Chondrocyte (in vitro differentiated cells): ENCODE measurements around the gene EGF. TPM values are rescaled to one million over a fixed set of nuclear protein-coding genes. Genes with fewer than 3 reads are reported as not detected.
A peak's percentile ranks its signal among the peaks of the same experiment; 100 is the strongest.

Experiments
- DNase-seq: peaks from one replicate; pipeline ENCODE4 v3.0.0; 2021; ENCODE audit warnings: mixed read lengths, low spot score
- H3K27ac Mint-ChIP-seq: one replicate; pipeline ENCODE4 v1.8.0; 2021; ENCODE audit warnings: mild to moderate bottlenecking, moderate library complexity, mixed read lengths; ENCODE audit not compliant: unreplicated experiment
- H3K27me3 Mint-ChIP-seq: 2 replicates; pipeline ENCODE4 v1.8.0; 2021; ENCODE audit warnings: low read depth, mixed read lengths
- H3K36me3 Mint-ChIP-seq: 2 replicates; pipeline ENCODE4 v1.8.0; 2021; ENCODE audit warnings: low read depth, mixed read lengths
- H3K4me1 Mint-ChIP-seq: 2 replicates; pipeline ENCODE4 v1.8.0; 2021; ENCODE audit warnings: low read depth, mild to moderate bottlenecking, mixed read lengths
- H3K4me3 Mint-ChIP-seq: one replicate; pipeline ENCODE4 v1.8.0; 2021; ENCODE audit warnings: mild to moderate bottlenecking, moderate library complexity, mixed read lengths; ENCODE audit not compliant: unreplicated experiment
- H3K9me3 Mint-ChIP-seq: 2 replicates; pipeline ENCODE4 v1.8.0; 2021; ENCODE audit warnings: low read depth, mixed read lengths
- CTCF ChIP-seq: fragments of 200-600 bp; sonication (generic); IDR thresholded peaks from 2 replicates; pipeline ENCODE4 v1.5.0; 2021; ENCODE audit warnings: antibody characterized with exemption, mild to moderate bottlenecking, moderate library complexity
- total RNA-seq: library from RNA; stranded (reverse); gene quantifications from 3 replicates; pipeline ENCODE4 v1.2.1, GENCODE V29; 2021

The EGF gene
- total RNA-seq, 1 donor from 2014 or later: 1.4 TPM

DNA sequence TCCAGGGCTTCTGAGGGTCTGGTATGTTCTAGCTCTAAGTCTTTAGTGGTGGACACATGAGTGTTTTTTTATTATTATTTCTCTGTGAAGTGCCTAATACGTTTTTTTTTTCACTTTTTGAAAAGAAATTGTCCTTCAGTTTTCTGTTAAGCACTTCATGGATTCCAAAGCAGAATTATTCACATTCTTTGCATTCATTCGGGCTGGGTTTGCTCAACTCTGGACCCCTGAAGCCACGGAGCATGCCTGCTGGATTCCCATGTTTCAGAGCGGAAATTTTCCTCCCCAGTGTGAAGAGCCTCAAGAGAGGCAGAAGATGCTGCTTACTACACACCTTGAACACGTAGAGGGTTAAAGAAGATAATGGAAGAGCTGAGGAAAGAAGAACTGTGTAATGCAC lies 107.5 kb downstream of the EGF start:
- TF ChIP-seq CTCF: no peak
- H3K9me3 Mint-ChIP-seq: peaks cover 6% of the 10 kb centered on the region
- no peaks in the 10 kb centered on the region for H3K27me3 Mint-ChIP-seq
- no peak for DNase-seq
- H3K27ac Mint-ChIP-seq: peak overlapping the region; percentile 58
- peak overlapping the region; percentile 13 for H3K4me3 Mint-ChIP-seq
- no peaks in the 10 kb centered on the region for H3K36me3 Mint-ChIP-seq
- H3K4me1 Mint-ChIP-seq: peaks cover 15% of the 10 kb centered on the region

DNA sequence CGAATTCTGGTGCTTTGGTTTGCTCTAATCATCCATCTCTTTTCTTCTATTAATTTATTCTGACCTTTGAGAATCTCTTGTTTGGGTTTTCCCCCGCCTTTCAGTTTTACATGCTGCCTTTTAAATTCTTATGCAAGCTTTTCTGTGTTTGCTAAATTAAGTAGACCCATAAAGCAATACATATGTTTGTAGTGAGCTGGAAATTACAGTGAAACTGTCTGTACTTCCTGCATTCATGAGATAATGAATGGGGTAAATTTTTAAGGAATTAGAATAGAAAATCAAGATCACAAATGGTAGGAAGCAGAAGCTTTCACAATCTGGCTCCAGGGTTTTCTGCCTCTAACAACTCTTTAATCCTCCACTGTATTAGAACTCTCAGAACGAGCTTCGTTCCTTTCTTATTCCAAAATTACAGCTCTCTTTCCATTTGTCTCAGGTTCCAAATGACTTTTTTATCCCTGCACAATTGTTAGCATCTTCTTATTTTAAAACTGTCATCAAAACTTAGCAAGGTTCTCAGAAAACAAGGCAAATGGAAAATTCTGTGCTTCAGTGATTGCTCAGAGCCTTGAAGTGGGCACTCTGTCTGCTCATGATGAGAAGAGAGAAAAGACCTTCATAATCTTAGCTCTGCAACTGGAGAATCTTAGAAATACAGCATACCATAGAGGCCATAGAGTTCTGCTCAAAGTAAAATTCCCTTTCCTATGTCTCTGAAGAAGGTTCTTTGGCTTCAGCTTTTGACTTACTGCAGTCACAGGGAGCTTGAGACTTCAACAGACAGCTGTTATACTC lies 108.2 kb downstream of the EGF start:
- peaks cover 6% of the 10 kb centered on the region for H3K9me3 Mint-ChIP-seq
- DNase-seq: no peak
- no peak for TF ChIP-seq CTCF
- H3K4me3 Mint-ChIP-seq: no peak overlapping the region
- H3K27ac Mint-ChIP-seq: no peak overlapping the region
- no peaks in the 10 kb centered on the region for H3K36me3 Mint-ChIP-seq
- peaks cover 15% of the 10 kb centered on the region for H3K4me1 Mint-ChIP-seq
- H3K27me3 Mint-ChIP-seq: no peaks in the 10 kb centered on the region

- TF ChIP-seq CTCF: no peak
- Mint-ChIP-seq H3K9me3 (no peaks in the 10 kb centered on the region), H3K27ac (no peak overlapping the region), H3K4me1 (peaks cover 15% of the 10 kb centered on the region), H3K4me3 (no peak overlapping the region), H3K36me3 (no peaks in the 10 kb centered on the region), H3K27me3 (no peaks in the 10 kb centered on the region)
- DNase-seq: no peak
Measured at GRCh38 chr4:110022457-110022856, 109.8 kb downstream of the EGF start.

DNA sequence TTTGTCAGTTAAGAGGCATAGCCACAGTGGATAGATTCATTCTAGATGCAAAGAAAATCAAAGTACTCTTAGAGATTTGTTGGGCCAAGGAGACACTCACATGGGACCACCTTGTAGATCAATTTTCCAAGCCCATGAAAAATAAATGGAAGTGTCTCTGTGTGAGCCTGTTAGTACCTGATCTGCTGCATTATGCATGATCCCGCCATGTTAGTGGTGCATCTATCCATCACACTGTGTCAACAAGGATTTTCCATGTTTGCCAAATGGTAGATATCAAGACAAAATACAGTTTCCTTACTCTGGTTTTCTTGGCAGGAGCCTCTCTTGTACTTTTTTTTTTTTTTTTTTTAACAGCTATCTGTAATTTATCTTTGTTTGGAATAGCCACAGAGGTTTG lies 112.4 kb downstream of the EGF start:
- H3K9me3 Mint-ChIP-seq: no peaks in the 10 kb centered on the region
- TF ChIP-seq CTCF: no peak
- H3K27ac Mint-ChIP-seq: no peak overlapping the region
- H3K36me3 Mint-ChIP-seq: no peaks in the 10 kb centered on the region
- H3K4me3 Mint-ChIP-seq: no peak overlapping the region
- no peaks in the 10 kb centered on the region for H3K27me3 Mint-ChIP-seq
- peaks cover 11% of the 10 kb centered on the region for H3K4me1 Mint-ChIP-seq
- no peak for DNase-seq

DNA sequence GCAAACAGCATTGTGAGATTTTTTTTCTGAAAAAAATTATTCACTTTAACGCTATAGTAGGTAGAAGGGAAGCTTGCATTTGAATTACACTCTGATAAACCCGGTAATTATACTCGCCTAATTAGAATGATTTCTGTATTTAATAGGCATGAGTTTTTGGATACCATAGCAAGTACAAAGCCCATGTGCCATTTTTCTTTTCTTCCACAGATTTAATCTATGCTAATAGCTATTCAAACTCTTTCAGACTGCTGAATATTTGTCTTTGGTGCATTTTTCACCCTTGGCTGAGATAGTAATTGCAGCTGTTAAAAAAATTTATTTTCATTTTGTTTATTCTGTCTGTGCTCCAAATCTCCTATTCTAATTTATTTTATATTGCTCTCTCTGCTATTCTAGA lies 113.0 kb downstream of the EGF start:
- DNase-seq: no peak
- Mint-ChIP-seq H3K27ac (no peak overlapping the region), H3K4me3 (no peak overlapping the region), H3K36me3 (no peaks in the 10 kb centered on the region), H3K4me1 (peaks cover 5% of the 10 kb centered on the region), H3K27me3 (no peaks in the 10 kb centered on the region), H3K9me3 (peaks cover 2% of the 10 kb centered on the region)
- no peak for TF ChIP-seq CTCF
